ENCODE measurements around the gene LAMA4. TPM values are rescaled to one million over a fixed set of nuclear protein-coding genes. Genes with fewer than 3 reads are reported as not detected.

The LAMA4 gene
- total RNA-seq, 1 donor from 2014 or later, result 18.0 TPM

DNA sequence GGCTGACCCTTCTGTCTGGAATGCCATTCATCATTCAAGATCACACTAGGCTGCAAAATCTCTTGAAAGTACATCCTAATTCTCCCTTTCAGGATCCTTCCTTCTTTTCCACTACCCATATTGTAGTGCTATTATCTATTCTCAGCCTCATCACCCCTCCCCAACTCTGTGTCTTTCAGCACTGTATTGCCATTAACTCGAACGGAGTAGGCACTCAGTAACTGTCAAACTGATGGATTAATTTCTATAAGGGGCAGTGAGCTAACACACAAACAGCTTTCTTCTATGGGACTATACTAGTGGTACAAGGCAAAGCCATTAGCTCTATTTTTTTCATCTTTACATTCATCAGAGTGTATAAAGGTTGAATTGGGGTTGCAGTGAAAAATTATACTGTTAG, 46.6 kb downstream of the LAMA4 start:
- Mint-ChIP-seq H3K4me3 (no peak overlapping the region), H3K4me1 (peaks cover 61% of the 10 kb centered on the region), H3K27me3 (ENCODE audit: low read depth) (no peaks in the 10 kb centered on the region), H3K36me3 (ENCODE audit: low read depth) (peaks cover 6% of the 10 kb centered on the region), H3K9me3 (peaks cover 6% of the 10 kb centered on the region), H3K27ac (ENCODE audit: unreplicated experiment) (no peak overlapping the region)
- TF ChIP-seq, protein P1, sequence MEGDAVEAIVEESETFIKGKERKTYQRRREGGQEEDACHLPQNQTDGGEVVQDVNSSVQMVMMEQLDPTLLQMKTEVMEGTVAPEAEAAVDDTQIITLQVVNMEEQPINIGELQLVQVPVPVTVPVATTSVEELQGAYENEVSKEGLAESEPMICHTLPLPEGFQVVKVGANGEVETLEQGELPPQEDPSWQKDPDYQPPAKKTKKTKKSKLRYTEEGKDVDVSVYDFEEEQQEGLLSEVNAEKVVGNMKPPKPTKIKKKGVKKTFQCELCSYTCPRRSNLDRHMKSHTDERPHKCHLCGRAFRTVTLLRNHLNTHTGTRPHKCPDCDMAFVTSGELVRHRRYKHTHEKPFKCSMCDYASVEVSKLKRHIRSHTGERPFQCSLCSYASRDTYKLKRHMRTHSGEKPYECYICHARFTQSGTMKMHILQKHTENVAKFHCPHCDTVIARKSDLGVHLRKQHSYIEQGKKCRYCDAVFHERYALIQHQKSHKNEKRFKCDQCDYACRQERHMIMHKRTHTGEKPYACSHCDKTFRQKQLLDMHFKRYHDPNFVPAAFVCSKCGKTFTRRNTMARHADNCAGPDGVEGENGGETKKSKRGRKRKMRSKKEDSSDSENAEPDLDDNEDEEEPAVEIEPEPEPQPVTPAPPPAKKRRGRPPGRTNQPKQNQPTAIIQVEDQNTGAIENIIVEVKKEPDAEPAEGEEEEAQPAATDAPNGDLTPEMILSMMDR (conservative IDR thresholded peaks at IDR 0.05), result no peak
- DNase-seq (ENCODE audit: low read depth, low spot score), result no peak

DNA sequence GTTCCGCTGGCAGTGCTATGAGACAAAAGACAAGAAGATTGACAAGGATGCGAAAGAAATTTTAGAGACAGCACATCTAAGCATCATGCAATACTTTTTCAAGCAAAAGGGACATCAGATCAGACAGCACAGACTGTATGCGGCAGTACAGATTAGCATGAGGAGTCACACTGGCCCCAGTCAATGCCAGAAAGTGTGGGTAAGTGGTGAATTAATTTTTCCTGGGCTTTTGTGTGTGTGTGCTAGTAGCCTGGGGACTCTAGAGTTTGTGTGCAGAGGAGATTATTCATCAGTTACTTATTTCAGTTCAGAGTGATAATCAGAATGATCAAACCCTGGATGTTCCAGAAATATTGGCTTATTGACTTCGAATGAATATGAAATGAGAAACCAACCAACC, 47.2 kb downstream of the LAMA4 start:
- H3K36me3 Mint-ChIP-seq (ENCODE audit: low read depth), result peaks cover 6% of the 10 kb centered on the region
- peaks cover 6% of the 10 kb centered on the region for H3K9me3 Mint-ChIP-seq
- peaks cover 67% of the 10 kb centered on the region for H3K4me1 Mint-ChIP-seq
- H3K27ac Mint-ChIP-seq (ENCODE audit: unreplicated experiment), result peak overlapping the region; percentile 83
- TF ChIP-seq, protein P1 (conservative IDR thresholded peaks at IDR 0.05), result no peak
- no peaks in the 10 kb centered on the region for H3K27me3 Mint-ChIP-seq (ENCODE audit: low read depth)
- DNase-seq (ENCODE audit: low read depth, low spot score), result no peak
- no peak overlapping the region for H3K4me3 Mint-ChIP-seq

DNA sequence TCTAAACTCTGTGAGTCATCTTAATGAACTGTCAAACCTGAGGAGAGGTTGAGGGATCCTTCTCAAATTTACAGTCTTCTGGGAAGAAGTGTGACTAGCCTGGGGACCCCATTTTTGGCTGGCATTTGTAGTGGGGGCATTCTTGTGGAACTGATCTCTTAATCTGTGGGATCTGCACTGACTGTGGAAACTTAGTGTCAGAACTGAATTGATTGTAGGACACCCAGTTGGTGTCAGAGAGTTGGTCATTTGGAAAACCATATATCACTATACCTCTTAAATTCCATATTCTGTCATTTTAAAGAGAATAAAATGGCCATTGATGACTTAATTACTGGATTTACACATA, 48.3 kb downstream of the LAMA4 start:
- H3K9me3 Mint-ChIP-seq, result peaks cover 2% of the 10 kb centered on the region
- H3K4me1 Mint-ChIP-seq, result peaks cover 61% of the 10 kb centered on the region
- TF ChIP-seq, protein P1 (conservative IDR thresholded peaks at IDR 0.05), result no peak
- no peak overlapping the region for H3K27ac Mint-ChIP-seq (ENCODE audit: unreplicated experiment)
- H3K27me3 Mint-ChIP-seq (ENCODE audit: low read depth), result no peaks in the 10 kb centered on the region
- no peak for DNase-seq (ENCODE audit: low read depth, low spot score)
- no peaks in the 10 kb centered on the region for H3K36me3 Mint-ChIP-seq (ENCODE audit: low read depth)
- H3K4me3 Mint-ChIP-seq, result no peak overlapping the region

DNA sequence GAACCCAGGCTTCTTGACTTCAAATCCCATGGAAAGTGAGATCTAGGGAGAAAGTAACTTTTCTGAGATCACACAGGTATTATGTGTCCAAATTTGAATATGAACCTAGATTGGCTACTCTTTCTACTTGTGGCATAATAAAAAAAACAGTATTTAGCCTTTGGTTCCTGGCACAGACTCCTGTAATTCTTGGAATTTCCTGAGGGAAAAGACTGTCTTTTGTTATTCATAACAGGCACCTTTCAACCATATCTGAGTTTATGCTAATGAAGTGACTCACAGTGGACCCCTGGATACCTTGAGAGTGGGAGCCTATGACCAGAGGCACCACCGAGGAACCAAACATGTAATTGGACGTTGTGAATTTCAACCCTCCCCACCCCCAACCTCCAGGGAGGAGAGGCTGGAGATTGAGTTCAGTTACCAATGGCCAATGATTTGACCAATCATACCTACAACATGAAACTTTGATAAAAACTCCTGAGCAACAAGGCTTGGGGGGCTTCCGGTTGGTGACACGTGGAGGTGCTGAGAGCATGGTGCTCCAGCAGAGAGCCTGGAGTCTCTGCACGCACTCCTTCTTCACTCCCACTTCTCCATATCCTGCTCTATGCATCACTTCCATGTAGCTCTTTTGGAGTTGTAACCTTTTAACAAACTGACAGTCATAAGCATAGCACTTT, 48.8 kb downstream of the LAMA4 start:
- TF ChIP-seq, protein P1 (conservative IDR thresholded peaks at IDR 0.05), result no peak
- DNase-seq (ENCODE audit: low read depth, low spot score), result no peak
- no peak overlapping the region for H3K27ac Mint-ChIP-seq (ENCODE audit: unreplicated experiment)
- peaks cover 57% of the 10 kb centered on the region for H3K4me1 Mint-ChIP-seq
- no peaks in the 10 kb centered on the region for H3K27me3 Mint-ChIP-seq (ENCODE audit: low read depth)
- peaks cover 2% of the 10 kb centered on the region for H3K9me3 Mint-ChIP-seq
- peaks cover 2% of the 10 kb centered on the region for H3K36me3 Mint-ChIP-seq (ENCODE audit: low read depth)
- H3K4me3 Mint-ChIP-seq, result no peak overlapping the region

DNA sequence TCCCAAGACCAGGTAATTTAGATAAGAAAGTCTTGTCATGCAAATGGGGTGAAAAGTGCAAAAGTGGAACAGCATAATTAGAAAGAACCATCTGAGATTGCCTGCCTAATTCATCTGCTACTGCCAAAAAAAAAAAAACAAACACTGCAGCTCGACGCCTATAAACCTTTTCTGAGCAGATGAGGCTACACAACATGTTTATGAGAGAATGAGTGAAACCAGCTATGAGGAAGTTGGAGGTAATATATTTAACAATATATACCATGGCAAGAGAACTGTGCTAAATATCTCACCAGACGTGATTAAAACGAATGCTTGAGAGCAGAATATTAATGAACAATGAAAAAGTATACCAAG, 50.0 kb downstream of the LAMA4 start:
- Mint-ChIP-seq H3K27me3 (ENCODE audit: low read depth) (no peaks in the 10 kb centered on the region), H3K4me1 (peaks cover 50% of the 10 kb centered on the region), H3K27ac (ENCODE audit: unreplicated experiment) (no peak overlapping the region)

More for the DNA sequence above, 50.0 kb downstream of the LAMA4 start:
- TF ChIP-seq, protein P1 (conservative IDR thresholded peaks at IDR 0.05), result no peak
- DNase-seq (ENCODE audit: low read depth, low spot score), result no peak
- Mint-ChIP-seq H3K36me3 (ENCODE audit: low read depth) (peaks cover 9% of the 10 kb centered on the region), H3K9me3 (peaks cover 2% of the 10 kb centered on the region), H3K4me3 (no peak overlapping the region)

Measured in neural crest cell (in vitro differentiated cells).